Astrocyte (in vitro differentiated cells and primary cell): ENCODE data around the gene S1PR2. TPM values are rescaled to one million over a fixed set of nuclear protein-coding genes. Genes with fewer than 3 reads are reported as not detected.

Source experiments
- DNase-seq: peaks from one replicate; pipeline ENCODE4 v3.0.0-alpha.2; 2010; ENCODE audit warnings: low read depth
- FAIRE-seq: peaks from 2 replicates; lab custom pipeline; 2011; peaks lifted over from hg19 to GRCh38; lab: Jason Lieb, UNC
- H2AFZ ChIP-seq: 2 replicates; pipeline ENCODE4 v1.6.0; 2012; ENCODE audit warnings: low read depth, low read length, inconsistent platforms
- H3K27ac ChIP-seq: 2 replicates; pipeline ENCODE4 v1.5.1; 2011; ENCODE audit warnings: low read depth, low read length, inconsistent platforms
- H3K27me3 ChIP-seq: 2 replicates; pipeline ENCODE4 v1.6.0; 2011; ENCODE audit warnings: low read length, inconsistent platforms; ENCODE audit not compliant: insufficient read depth
- H3K36me3 ChIP-seq: 2 replicates; pipeline ENCODE4 v1.5.1; 2011; ENCODE audit warnings: low read length, inconsistent platforms; ENCODE audit not compliant: insufficient read depth
- H3K4me1 ChIP-seq: 2 replicates; pipeline ENCODE4 v1.5.1; 2011; ENCODE audit warnings: low read length, inconsistent platforms; ENCODE audit not compliant: insufficient read depth
- H3K4me2 ChIP-seq: 2 replicates; pipeline ENCODE4 v1.6.0; 2012; ENCODE audit warnings: low read length, inconsistent platforms
- H3K4me3 ChIP-seq: 2 replicates; pipeline ENCODE4 v1.5.1; 2011; ENCODE audit warnings: low read depth, mild to moderate bottlenecking, low read length, inconsistent platforms; ENCODE audit not compliant: insufficient read depth
- H3K79me2 ChIP-seq: 2 replicates; pipeline ENCODE4 v1.6.0; 2012; ENCODE audit warnings: mild to moderate bottlenecking, low read length, inconsistent platforms; ENCODE audit not compliant: insufficient read depth
- H3K9ac ChIP-seq: 2 replicates; pipeline ENCODE4 v1.6.0; 2012; ENCODE audit warnings: mild to moderate bottlenecking, low read length, inconsistent platforms
- H3K9me3 ChIP-seq: 2 replicates; pipeline ENCODE4 v1.5.1; 2012; ENCODE audit warnings: low read depth, mild to moderate bottlenecking, low read length, inconsistent platforms; ENCODE audit not compliant: insufficient read depth
- H4K20me1 ChIP-seq: 2 replicates; pipeline ENCODE4 v1.6.0; 2012; ENCODE audit warnings: low read length, inconsistent platforms; ENCODE audit not compliant: insufficient read depth
- H3K27ac Mint-ChIP-seq: one replicate; pipeline ENCODE4 v1.8.0; 2021; ENCODE audit warnings: mild to moderate bottlenecking, mixed read lengths; ENCODE audit not compliant: unreplicated experiment
- H3K27me3 Mint-ChIP-seq: one replicate; pipeline ENCODE4 v1.8.0; 2021; ENCODE audit warnings: low read depth, mixed read lengths; ENCODE audit not compliant: unreplicated experiment
- H3K36me3 Mint-ChIP-seq: one replicate; pipeline ENCODE4 v1.8.0; 2021; ENCODE audit warnings: low read depth, mixed read lengths; ENCODE audit not compliant: unreplicated experiment
- H3K4me1 Mint-ChIP-seq: one replicate; pipeline ENCODE4 v1.8.0; 2021; ENCODE audit warnings: low read depth, mixed read lengths; ENCODE audit not compliant: unreplicated experiment
- H3K4me3 Mint-ChIP-seq: one replicate; pipeline ENCODE4 v1.8.0; 2021; ENCODE audit warnings: mild to moderate bottlenecking, moderate library complexity, mixed read lengths; ENCODE audit not compliant: unreplicated experiment
- H3K9me3 Mint-ChIP-seq: one replicate; pipeline ENCODE4 v1.8.0; 2021; ENCODE audit warnings: mild to moderate bottlenecking, mixed read lengths; ENCODE audit not compliant: unreplicated experiment
- CTCF ChIP-seq: IDR thresholded peaks from 2 replicates; pipeline ENCODE4 v1.5.1; 2011; ENCODE audit warnings: low read depth, mild to moderate bottlenecking, inconsistent platforms, low read length, moderate library complexity; ENCODE audit not compliant: insufficient read depth
- EZH2 ChIP-seq: IDR thresholded peaks from 2 replicates; pipeline ENCODE4 v1.6.1; 2012; ENCODE audit warnings: mild to moderate bottlenecking, low read length, inconsistent platforms; ENCODE audit not compliant: insufficient read depth
- total RNA-seq: library from RNA; stranded (reverse); gene quantifications from 2 replicates; pipeline ENCODE4 v1.2.1, GENCODE V29; 2021

S1PR2 gene
- total RNA-seq, 1 donor from 2014 or later, result 15.7 TPM

- Histone ChIP-seq H3K4me2 (no peak overlapping the region), H3K27me3 (no peaks in the 10 kb centered on the region), H3K27ac (no peak overlapping the region), H3K79me2 (peaks cover 13% of the 10 kb centered on the region), H3K9me3 (no peaks in the 10 kb centered on the region), H3K36me3 (no peaks in the 10 kb centered on the region), H3K9ac (no peak overlapping the region), H3K4me1 (peaks cover 3% of the 10 kb centered on the region), H4K20me1 (peaks cover 7% of the 10 kb centered on the region), H3K4me3 (no peak overlapping the region), H2AFZ (no peak overlapping the region)
- no peak overlapping the region for H3K27ac Mint-ChIP-seq
- no peaks in the 10 kb centered on the region for H3K27me3 Mint-ChIP-seq
- FAIRE-seq, result no peak
- H3K36me3 Mint-ChIP-seq, result no peaks in the 10 kb centered on the region
- no peaks in the 10 kb centered on the region for H3K9me3 Mint-ChIP-seq
- TF ChIP-seq EZH2 (no peak), CTCF (no peak)
- no peak for DNase-seq
- H3K4me3 Mint-ChIP-seq, result no peak overlapping the region
- peaks cover 1% of the 10 kb centered on the region for H3K4me1 Mint-ChIP-seq
These were observed 2.8 kb upstream of the S1PR2 start for GRCh38 chr19:10233946-10234345.

GRCh38 chr19:10231612-10232228, 589 bp upstream of the S1PR2 start:
- peaks cover 11% of the 10 kb centered on the region for H3K4me1 ChIP-seq
- H3K9ac ChIP-seq, result peak overlapping the region; percentile 88
- H3K4me3 ChIP-seq, result no peak overlapping the region
- H3K27me3 ChIP-seq, result no peaks in the 10 kb centered on the region
- H2AFZ ChIP-seq, result no peak overlapping the region
- no peaks in the 10 kb centered on the region for H3K36me3 Mint-ChIP-seq
- peaks cover 17% of the 10 kb centered on the region for H3K79me2 ChIP-seq
- no peaks in the 10 kb centered on the region for H3K9me3 Mint-ChIP-seq
- H3K27ac ChIP-seq, result no peak overlapping the region
- H3K4me1 Mint-ChIP-seq, result peaks cover 1% of the 10 kb centered on the region
- FAIRE-seq (no peak), DNase-seq (no peak)
- peak overlapping the region; percentile 87 for H3K27ac Mint-ChIP-seq
- H3K36me3 ChIP-seq, result no peaks in the 10 kb centered on the region
- no peaks in the 10 kb centered on the region for H3K9me3 ChIP-seq
- H3K4me2 ChIP-seq, result peak overlapping the region; percentile 93
- H3K4me3 Mint-ChIP-seq, result peak overlapping the region; percentile 81
- no peaks in the 10 kb centered on the region for H3K27me3 Mint-ChIP-seq
- no peak for TF ChIP-seq CTCF
- no peak for TF ChIP-seq EZH2
- H4K20me1 ChIP-seq, result peaks cover 16% of the 10 kb centered on the region

- TF ChIP-seq CTCF (no peak), EZH2 (no peak)
- DNase-seq (no peak), FAIRE-seq (no peak)
- Histone ChIP-seq H3K27ac (peak overlapping the region; percentile 78), H3K9ac (peak overlapping the region; percentile 88), H3K79me2 (peaks cover 17% of the 10 kb centered on the region), H3K36me3 (no peaks in the 10 kb centered on the region), H3K9me3 (no peaks in the 10 kb centered on the region), H3K4me1 (peaks cover 8% of the 10 kb centered on the region), H2AFZ (peak overlapping the region; percentile 94), H3K4me2 (peak overlapping the region; percentile 93), H4K20me1 (peaks cover 22% of the 10 kb centered on the region), H3K4me3 (peak overlapping the region; percentile 80), H3K27me3 (no peaks in the 10 kb centered on the region)
- H3K36me3 Mint-ChIP-seq, result no peaks in the 10 kb centered on the region
- no peaks in the 10 kb centered on the region for H3K27me3 Mint-ChIP-seq
- H3K27ac Mint-ChIP-seq, result peak overlapping the region; percentile 53
- H3K9me3 Mint-ChIP-seq, result no peaks in the 10 kb centered on the region
- peaks cover 2% of the 10 kb centered on the region for H3K4me1 Mint-ChIP-seq
- H3K4me3 Mint-ChIP-seq, result peak overlapping the region; percentile 84
These were observed 814 bp downstream of the S1PR2 start for GRCh38 chr19:10230173-10230860.
